ENCODE results near the gene ITGA8. TPM values are rescaled to one million over a fixed set of nuclear protein-coding genes. Genes with fewer than 3 reads are reported as not detected.

Gene ITGA8
- total and polyA plus RNA-seq, 9 of the 15 experiments (the other 6 are each of a cell fraction or from before 2014, with no cell fraction given): 0.01 to 0.07 (median 0.04) TPM; not detected in 5

- peak in 1 of 2 experiments; percentile 99; a peak in 2 of 4 replicates for TF ChIP-seq ZNF639 (CRISPR knock-in tag; conservative IDR thresholded peaks at IDR 0.05 in 1 of 2, IDR thresholded peaks at IDR 0.05 in 1 of 2)
- TF ChIP-seq ILF3 (IDR thresholded peaks at IDR 0.05; ENCODE audit: borderline replicate concordance): no peak
- peak; percentile 98 for TF ChIP-seq KLF6 (CRISPR knock-in tag; IDR thresholded peaks at IDR 0.05; ENCODE audit: borderline replicate concordance)
- TF ChIP-seq NEUROD1 (IDR thresholded peaks at IDR 0.05; ENCODE audit: borderline replicate concordance, low read depth, low read length, partially characterized antibody): no peak
- TF ChIP-seq HNRNPLL (IDR thresholded peaks at IDR 0.05; ENCODE audit: low read depth, low read length, poor library complexity, severe bottlenecking): no peak
- peak; percentile 96 for TF ChIP-seq ZNF766 (CRISPR knock-in tag; conservative IDR thresholded peaks at IDR 0.05)
- peak; percentile 87; the same call in 1 of the 2 replicates for TF ChIP-seq RFX7 (CRISPR knock-in tag; IDR thresholded peaks at IDR 0.05)
- no peak for TF ChIP-seq TOE1 (IDR thresholded peaks at IDR 0.05; ENCODE audit: borderline replicate concordance)
- TF ChIP-seq TOE1 (CRISPR knock-in tag; IDR thresholded peaks at IDR 0.05; ENCODE audit: borderline replicate concordance, low read depth): no peak
- peak; percentile 91 for TF ChIP-seq PYGO2 (tag; IDR thresholded peaks at IDR 0.05)
- TF ChIP-seq RBBP5 (IDR thresholded peaks at IDR 0.05; ENCODE audit: borderline replicate concordance, insufficient read depth, low read length, poor library complexity, severe bottlenecking): no peak
- peak; percentile 20; the same call in 1 of the 2 replicates for TF ChIP-seq TCF3 (CRISPR knock-in tag; IDR thresholded peaks at IDR 0.05)
- TF ChIP-seq ZNF253 (CRISPR knock-in tag; conservative IDR thresholded peaks at IDR 0.05): peak; percentile 95
- peak; percentile 47; the same call in 1 of the 2 replicates for TF ChIP-seq ATF3 (IDR thresholded peaks at IDR 0.05)
- no peak for TF ChIP-seq ATF3 (CRISPR knock-in tag; conservative IDR thresholded peaks at IDR 0.05)
- peak; percentile 96 for TF ChIP-seq ZNF79 (CRISPR knock-in tag; IDR thresholded peaks at IDR 0.05; ENCODE audit: low read depth)
- TF ChIP-seq NR2C1 (IDR thresholded peaks at IDR 0.05): no peak
- TF ChIP-seq NR2C1 (tag; IDR thresholded peaks at IDR 0.05): peak; percentile 89
- TF ChIP-seq SRSF7 (optimal IDR thresholded peaks at IDR 0.05; ENCODE audit: low read depth, low read length): no peak
- TF ChIP-seq SMAD4 (CRISPR knock-in tag; conservative IDR thresholded peaks at IDR 0.05): peak; percentile 93
- TF ChIP-seq MEF2D (tag; conservative IDR thresholded peaks at IDR 0.05; ENCODE audit: low read depth): peak; percentile 97
- no peak for TF ChIP-seq SIRT6 (IDR thresholded peaks at IDR 0.05; ENCODE audit: low read depth, low read length)
- TF ChIP-seq ZNF586 (CRISPR knock-in tag; conservative IDR thresholded peaks at IDR 0.05): peak; percentile 94
- peak; percentile 98 for TF ChIP-seq ZBTB1 (CRISPR knock-in tag; IDR thresholded peaks at IDR 0.05; ENCODE audit: borderline replicate concordance, low read depth)
- peak; percentile 95 for TF ChIP-seq IRF9 (tag; IDR thresholded peaks at IDR 0.05)
- peak; percentile 81 for TF ChIP-seq ILK (tag; IDR thresholded peaks at IDR 0.05; ENCODE audit: borderline replicate concordance, low read depth)
Observed at GRCh38 chr10:15627617-15628196, 92.0 kb downstream of the ITGA8 start (continued).
